HG02970 (cell line): ENCODE measurements around the gene MRPL54.

Source experiments
- ATAC-seq: cut with Tn5 transposase; IDR thresholded peaks from one replicate; pipeline ENCODE4 v1.9.1; 2021; ENCODE audit warnings: mild to moderate bottlenecking, moderate library complexity, moderate number of reproducible peaks; ENCODE audit not compliant: unreplicated experiment, low FRiP score

The MRPL54 gene

GRCh38 chr19:3762501-3763459 is at the start of gene MRPL54:
TSS of gene MRPL54 (plus strand) at chr19:3762682. CDS start at chr19:3762701, 19 bp downstream.
- peak; percentile 83 for ATAC-seq

- ATAC-seq, result no peak
Observed at GRCh38 chr19:3716147-3716668, 46.3 kb upstream of the MRPL54 start.

- no peak for ATAC-seq
Observed at GRCh38 chr19:3719868-3720267, 42.6 kb upstream of the MRPL54 start.

- ATAC-seq, result no peak
Observed at GRCh38 chr19:3720349-3720917, 42.0 kb upstream of the MRPL54 start.

GRCh38 chr19:3721131-3721886 is 41.2 kb upstream of the MRPL54 start:
- ATAC-seq, result no peak

- no peak for ATAC-seq
Observed at GRCh38 chr19:3721887-3722442, 40.5 kb upstream of the MRPL54 start.

GRCh38 chr19:3722443-3723109 is 39.9 kb upstream of the MRPL54 start:
- no peak for ATAC-seq

GRCh38 chr19:3723110-3723488 is 39.4 kb upstream of the MRPL54 start:
- ATAC-seq, result no peak

- ATAC-seq, result no peak
Observed at GRCh38 chr19:3723883-3724282, 38.6 kb upstream of the MRPL54 start.

- ATAC-seq, result no peak
Observed at GRCh38 chr19:3725121-3725520, 37.4 kb upstream of the MRPL54 start.

- ATAC-seq, result no peak
Observed at GRCh38 chr19:3725640-3726310, 36.7 kb upstream of the MRPL54 start.

- ATAC-seq, result no peak
Observed at GRCh38 chr19:3730457-3730958, 32.0 kb upstream of the MRPL54 start.

GRCh38 chr19:3732108-3732507 is 30.4 kb upstream of the MRPL54 start:
- no peak for ATAC-seq

GRCh38 chr19:3733549-3734309 is 28.8 kb upstream of the MRPL54 start:
- ATAC-seq, result no peak

GRCh38 chr19:3734310-3734600 is 28.2 kb upstream of the MRPL54 start:
- no peak for ATAC-seq

GRCh38 chr19:3736106-3736724 is 26.3 kb upstream of the MRPL54 start:
- ATAC-seq, result no peak

- no peak for ATAC-seq
Observed at GRCh38 chr19:3737487-3738205, 24.8 kb upstream of the MRPL54 start.
